Measurements from ENCODE around the gene PGAP3. TPM values are rescaled to one million over a fixed set of nuclear protein-coding genes. Genes with fewer than 3 reads are reported as not detected.

The PGAP3 gene
- total RNA-seq, 1 experiment from 2014 or later: 8.4 TPM

GRCh38 chr17:39677072-39677471, 10.8 kb downstream of the PGAP3 start:
- H3K27ac ChIP-seq: no peak overlapping the region
- no peaks in the 10 kb centered on the region for H3K9me3 ChIP-seq (replicated peaks)
- H3K4me1 ChIP-seq (replicated peaks): no peaks in the 10 kb centered on the region
- no peaks in the 10 kb centered on the region for H3K27me3 ChIP-seq (replicated peaks)
- no peak for DNase-seq (ENCODE audit: low read depth in 1 of 2, low spot score in 2 of 2)
- 0 out of 2 replicates have a peak, but pooled peaks cover 3% of the 10 kb centered on the region for H3K36me3 ChIP-seq
- H3K4me3 ChIP-seq: no peak overlapping the region

- no peaks in the 10 kb centered on the region for H3K4me1 ChIP-seq (replicated peaks)
- DNase-seq (ENCODE audit: low read depth in 1 of 2, low spot score in 2 of 2): no peak
- H3K36me3 ChIP-seq: 0 out of 2 replicates have a peak, but pooled peaks cover 3% of the 10 kb centered on the region
- H3K9me3 ChIP-seq (replicated peaks): no peaks in the 10 kb centered on the region
- H3K27ac ChIP-seq: no peak overlapping the region
- H3K27me3 ChIP-seq (replicated peaks): peaks cover 6% of the 10 kb centered on the region; the same call in 1 of the 2 replicates
- no peak overlapping the region for H3K4me3 ChIP-seq
Measured at GRCh38 chr17:39676198-39676819, 11.5 kb downstream of the PGAP3 start.

GRCh38 chr17:39675390-39676082, 12.3 kb downstream of the PGAP3 start:
- Histone ChIP-seq H3K4me1 (replicated peaks) (no peaks in the 10 kb centered on the region), H3K27ac (no peak overlapping the region), H3K4me3 (no peak overlapping the region), H3K27me3 (replicated peaks) (peaks cover 12% of the 10 kb centered on the region; the same call in 1 of the 2 replicates), H3K9me3 (replicated peaks) (no peaks in the 10 kb centered on the region), H3K36me3 (0 out of 2 replicates have a peak, but pooled peaks cover 3% of the 10 kb centered on the region)
- DNase-seq (ENCODE audit: low read depth in 1 of 2, low spot score in 2 of 2): no peak

- no peak for DNase-seq (ENCODE audit: low read depth in 1 of 2, low spot score in 2 of 2)
- Histone ChIP-seq H3K4me1 (replicated peaks) (no peaks in the 10 kb centered on the region), H3K36me3 (0 out of 2 replicates have a peak, but pooled peaks cover 3% of the 10 kb centered on the region), H3K4me3 (no peak overlapping the region), H3K27ac (no peak overlapping the region), H3K27me3 (replicated peaks) (peaks cover 13% of the 10 kb centered on the region; the same call in 1 of the 2 replicates), H3K9me3 (replicated peaks) (no peaks in the 10 kb centered on the region)
Measured at GRCh38 chr17:39674702-39675389, 13.0 kb downstream of the PGAP3 start.

- H3K4me3 ChIP-seq: no peak overlapping the region
- no peak for DNase-seq (ENCODE audit: low read depth in 1 of 2, low spot score in 2 of 2)
- 0 out of 2 replicates have a peak, but pooled peaks cover 3% of the 10 kb centered on the region for H3K36me3 ChIP-seq
- H3K9me3 ChIP-seq (replicated peaks): no peaks in the 10 kb centered on the region
- no peaks in the 10 kb centered on the region for H3K4me1 ChIP-seq (replicated peaks)
- peaks cover 16% of the 10 kb centered on the region; the same call in 1 of the 2 replicates for H3K27me3 ChIP-seq (replicated peaks)
- no peak overlapping the region for H3K27ac ChIP-seq
Measured at GRCh38 chr17:39674179-39674578, 13.7 kb downstream of the PGAP3 start.

GRCh38 chr17:39673335-39674081, 14.3 kb downstream of the PGAP3 start:
- DNase-seq (ENCODE audit: low read depth in 1 of 2, low spot score in 2 of 2): no peak
- no peak overlapping the region for H3K27ac ChIP-seq
- H3K9me3 ChIP-seq (replicated peaks): no peaks in the 10 kb centered on the region
- H3K4me1 ChIP-seq (replicated peaks): peaks cover 2% of the 10 kb centered on the region
- H3K27me3 ChIP-seq (replicated peaks): peaks cover 21% of the 10 kb centered on the region
- H3K4me3 ChIP-seq: no peak overlapping the region
- H3K36me3 ChIP-seq: 0 out of 2 replicates have a peak, but pooled peaks cover 3% of the 10 kb centered on the region

GRCh38 chr17:39672522-39673334, 15.1 kb downstream of the PGAP3 start:
- Histone ChIP-seq H3K36me3 (0 out of 2 replicates have a peak, but pooled peaks cover 3% of the 10 kb centered on the region), H3K27ac (no peak overlapping the region), H3K9me3 (replicated peaks) (0 out of 2 replicates have a peak, but pooled peaks cover 2% of the 10 kb centered on the region), H3K27me3 (replicated peaks) (peaks cover 26% of the 10 kb centered on the region), H3K4me1 (replicated peaks) (peaks cover 7% of the 10 kb centered on the region), H3K4me3 (no peak overlapping the region)
- no peak for DNase-seq (ENCODE audit: low read depth in 1 of 2, low spot score in 2 of 2)

GRCh38 chr17:39671651-39672521, 16.0 kb downstream of the PGAP3 start:
- Histone ChIP-seq H3K9me3 (replicated peaks) (0 out of 2 replicates have a peak, but pooled peaks cover 2% of the 10 kb centered on the region), H3K4me3 (no peak overlapping the region), H3K36me3 (0 out of 2 replicates have a peak, but pooled peaks cover 3% of the 10 kb centered on the region), H3K27ac (no peak overlapping the region), H3K27me3 (replicated peaks) (peaks cover 32% of the 10 kb centered on the region), H3K4me1 (replicated peaks) (peaks cover 7% of the 10 kb centered on the region)
- DNase-seq (ENCODE audit: low read depth in 1 of 2, low spot score in 2 of 2): no peak

- H3K36me3 ChIP-seq: no peaks in the 10 kb centered on the region
- peaks cover 10% of the 10 kb centered on the region for H3K4me1 ChIP-seq (replicated peaks)
- 0 out of 2 replicates have a peak, but pooled peaks cover 2% of the 10 kb centered on the region for H3K9me3 ChIP-seq (replicated peaks)
- no peak for DNase-seq (ENCODE audit: low read depth in 1 of 2, low spot score in 2 of 2)
- H3K27me3 ChIP-seq (replicated peaks): peaks cover 43% of the 10 kb centered on the region
- H3K4me3 ChIP-seq: no peak overlapping the region
- no peak overlapping the region for H3K27ac ChIP-seq
Measured at GRCh38 chr17:39670746-39671145, 17.1 kb downstream of the PGAP3 start.

- H3K27ac ChIP-seq: no peak overlapping the region
- H3K4me3 ChIP-seq: no peak overlapping the region
- DNase-seq (ENCODE audit: low read depth in 1 of 2, low spot score in 2 of 2): no peak
- H3K36me3 ChIP-seq: no peaks in the 10 kb centered on the region
- H3K27me3 ChIP-seq (replicated peaks): peaks cover 44% of the 10 kb centered on the region
- H3K4me1 ChIP-seq (replicated peaks): peaks cover 11% of the 10 kb centered on the region
- H3K9me3 ChIP-seq (replicated peaks): 0 out of 2 replicates have a peak, but pooled peaks cover 2% of the 10 kb centered on the region
Measured at GRCh38 chr17:39669897-39670735, 17.7 kb downstream of the PGAP3 start.

Measured in SJSA1 (cell line).